ENCODE data around the gene EXTL1.

DNA sequence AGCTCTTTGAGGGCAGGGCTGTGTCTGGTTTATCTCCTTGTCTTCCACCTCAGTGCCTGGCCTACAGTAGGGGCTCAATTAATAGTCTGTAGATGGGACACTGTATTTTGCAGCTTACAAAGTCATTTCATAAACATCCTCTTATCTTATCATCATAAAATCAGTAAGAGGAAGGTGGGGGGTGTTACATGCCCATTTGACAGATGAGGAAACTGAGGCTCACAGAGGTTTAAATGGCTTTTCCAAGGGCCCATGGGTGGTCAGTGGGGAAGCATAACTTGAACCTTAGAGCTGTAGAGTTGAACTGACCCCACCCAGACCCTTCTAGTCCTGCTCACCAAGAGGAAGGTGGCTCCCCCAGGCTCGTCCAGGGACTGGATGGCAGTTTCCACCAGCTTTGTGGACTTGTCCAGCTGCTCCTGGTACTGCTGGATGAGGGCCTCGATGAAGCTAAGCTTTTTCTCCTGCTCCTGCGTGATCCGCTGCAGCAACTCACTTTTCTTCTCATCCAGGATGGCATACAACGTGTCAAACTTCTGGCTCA lies 36.5 kb downstream of the EXTL1 start:
- TF ChIP-seq CTCF (IDR thresholded peaks at IDR 0.05) (no peak), POLR2A (IDR thresholded peaks at IDR 0.05) (no peak)

Measured in esophagus squamous epithelium (tissue), 4 donors.